HCT116 (cell line): ENCODE measurements around the gene SLC19A1.

ENCODE experiments used
- CBX3 ChIP-seq: IDR thresholded peaks from 2 replicates; pipeline ENCODE4 v1.6.1; 2012; ENCODE audit warnings: low read depth
- CEBPB ChIP-seq: IDR thresholded peaks from 2 replicates; pipeline ENCODE4 v1.6.1; 2012; ENCODE audit warnings: low read depth
- CTCF ChIP-seq, 3 experiments: fragments of 200-600 bp in 1 of 3; sonication (generic) in 1 of 3; IDR thresholded peaks in 2 of 3; conservative IDR thresholded peaks in 1 of 3; 2 replicates each; pipeline ENCODE4 v1.5.1; 2012 to 2017; ENCODE audit warnings: low read depth in 2 of 3, low read length in 2 of 3, antibody characterized with exemption in 1 of 3, borderline replicate concordance in 1 of 3, control low read depth in 1 of 3, mild to moderate bottlenecking in 1 of 3, mixed read lengths in 1 of 3, mixed run types in 1 of 3, moderate library complexity in 1 of 3; ENCODE audit not compliant: insufficient read depth in 1 of 3
- EZH2 ChIP-seq: fragments of 200-600 bp; sonication (generic); IDR thresholded peaks from 2 replicates; pipeline ENCODE4 v1.6.1; 2017; ENCODE audit warnings: antibody characterized with exemption, mixed run types
- EZH2phosphoT487 ChIP-seq: fragments of 200-600 bp; IDR thresholded peaks from 2 replicates; pipeline ENCODE4 v1.6.1; 2018; ENCODE audit warnings: antibody characterized with exemption, borderline replicate concordance
- POLR2A ChIP-seq: IDR thresholded peaks from 2 replicates; pipeline ENCODE4 v1.7.0; 2011; ENCODE audit warnings: borderline replicate concordance; ENCODE audit not compliant: insufficient read depth, insufficient read length; ENCODE audit errors: extremely low read depth
- POLR2AphosphoS5 ChIP-seq: IDR thresholded peaks from 2 replicates; pipeline ENCODE4 v1.6.1; 2011; ENCODE audit warnings: mild to moderate bottlenecking, low read depth, low read length, moderate library complexity
- RAD21 ChIP-seq: IDR thresholded peaks from 2 replicates; pipeline ENCODE4 v1.6.1; 2012; ENCODE audit warnings: low read depth, mild to moderate bottlenecking
- TCF7L2 ChIP-seq: IDR thresholded peaks from 2 replicates; pipeline ENCODE4 v1.7.0; 2011; ENCODE audit warnings: borderline replicate concordance, inconsistent platforms; ENCODE audit not compliant: insufficient read depth, insufficient read length; ENCODE audit errors: extremely low read depth
- TF ChIP-seq, protein P1 (sequence below): IDR thresholded peaks from 2 replicates; pipeline ENCODE4 v1.6.1; 2012

DNA sequence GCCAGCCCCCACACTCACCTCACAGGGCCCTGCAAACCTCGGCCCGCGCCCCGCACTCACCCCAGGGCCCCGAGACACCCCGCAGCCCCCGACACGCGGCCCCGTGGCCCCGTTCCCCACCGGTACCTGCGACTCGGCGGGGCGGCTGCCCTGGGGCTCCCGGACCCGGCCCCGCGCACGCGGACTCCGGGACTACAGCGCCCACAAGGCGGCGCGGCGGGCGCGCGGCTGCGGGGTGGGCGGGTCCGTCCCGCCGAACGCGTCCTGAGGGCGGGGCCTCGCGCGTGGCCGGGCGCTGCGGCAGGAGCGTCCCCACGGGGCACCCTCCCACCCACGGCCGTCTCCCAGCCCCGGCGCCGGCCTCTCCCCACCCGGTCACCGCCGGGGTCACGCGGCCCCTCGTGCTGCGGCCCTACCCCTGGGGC lies at the start of gene SLC19A1:
- peak in 1 of 3 experiments; percentile 14; a peak in 1 of 6 replicates for TF ChIP-seq CTCF (IDR thresholded peaks at IDR 0.05 in 2 of 3, conservative IDR thresholded peaks at IDR 0.05 in 1 of 3; ENCODE audit: borderline replicate concordance in 1 of 3, insufficient read depth in 1 of 3, low read depth in 2 of 3, low read length in 2 of 3)
- no peak for TF ChIP-seq EZH2
- no peak for TF ChIP-seq CEBPB
- peak; percentile 54 for TF ChIP-seq POLR2A
- peak; percentile 52 for TF ChIP-seq POLR2AphosphoS5
- no peak for TF ChIP-seq EZH2phosphoT487
- TF ChIP-seq, protein P1, sequence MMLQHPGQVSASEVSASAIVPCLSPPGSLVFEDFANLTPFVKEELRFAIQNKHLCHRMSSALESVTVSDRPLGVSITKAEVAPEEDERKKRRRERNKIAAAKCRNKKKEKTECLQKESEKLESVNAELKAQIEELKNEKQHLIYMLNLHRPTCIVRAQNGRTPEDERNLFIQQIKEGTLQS: no peak
- no peak for TF ChIP-seq TCF7L2
- no peak for TF ChIP-seq CBX3
- TF ChIP-seq RAD21: no peak
